Right forelimb (tissue), 1 donor: ENCODE measurements around the gene IL20.

Experiments
- DNase-seq: peaks from one replicate; pipeline ENCODE4 v3.0.0-alpha.2; 2018

Gene IL20

DNA sequence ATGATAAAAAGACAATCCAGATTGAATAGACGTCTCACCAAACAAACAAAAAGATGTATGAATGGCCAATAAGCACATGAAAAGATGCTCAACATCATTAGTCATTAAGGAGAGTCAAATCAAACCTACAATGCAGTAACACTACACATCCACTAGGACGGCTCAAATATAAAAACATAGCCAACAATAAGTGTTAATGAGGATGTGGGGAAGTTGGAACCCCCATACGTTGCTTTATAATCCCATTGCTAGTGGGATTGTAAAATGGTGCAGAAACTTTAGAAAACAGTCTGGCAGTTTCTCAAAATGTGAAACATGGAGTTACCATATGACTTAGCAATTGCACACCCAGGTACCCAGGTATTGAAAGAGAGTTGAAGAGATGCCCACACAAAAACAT lies 17.1 kb downstream of the IL20 start:
- no peak for DNase-seq

DNA sequence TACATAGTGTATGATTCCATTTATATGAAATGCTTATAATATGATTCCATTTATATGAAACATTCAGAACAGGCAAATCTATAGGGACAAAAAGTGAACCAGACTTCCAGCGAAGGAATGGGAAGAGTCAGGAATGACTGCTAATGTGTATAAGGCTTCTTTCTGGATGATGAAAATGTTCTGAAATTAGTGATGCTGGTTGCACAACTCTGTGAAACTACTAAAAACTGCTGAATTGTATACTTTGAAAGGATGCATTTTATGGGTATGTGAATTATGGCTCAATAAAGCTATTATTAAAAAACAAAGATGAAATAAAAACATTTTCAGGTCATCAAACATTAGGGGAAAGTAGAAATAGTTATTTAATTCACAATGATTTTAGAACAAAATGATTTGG lies 17.7 kb downstream of the IL20 start:
- no peak for DNase-seq

DNA sequence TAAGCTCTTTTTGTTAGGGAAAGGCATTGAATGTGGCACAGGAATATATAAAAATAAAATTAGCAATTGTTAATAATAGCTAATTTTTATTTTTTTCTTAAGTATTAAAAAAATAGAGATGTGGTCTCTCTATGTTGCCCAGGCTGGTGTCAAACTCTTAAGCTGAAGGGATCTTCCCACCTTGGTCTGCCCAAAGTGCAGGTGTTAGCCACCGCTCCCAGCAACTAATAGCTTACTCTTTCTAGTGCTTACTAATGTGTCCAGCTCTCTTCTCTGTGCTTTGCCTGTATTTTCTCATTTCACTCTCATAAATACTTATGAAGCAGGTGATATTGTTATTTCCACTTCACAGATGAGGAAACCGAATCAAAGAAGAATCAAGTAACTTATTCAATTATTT lies 18.5 kb downstream of the IL20 start:
- no peak for DNase-seq

DNA sequence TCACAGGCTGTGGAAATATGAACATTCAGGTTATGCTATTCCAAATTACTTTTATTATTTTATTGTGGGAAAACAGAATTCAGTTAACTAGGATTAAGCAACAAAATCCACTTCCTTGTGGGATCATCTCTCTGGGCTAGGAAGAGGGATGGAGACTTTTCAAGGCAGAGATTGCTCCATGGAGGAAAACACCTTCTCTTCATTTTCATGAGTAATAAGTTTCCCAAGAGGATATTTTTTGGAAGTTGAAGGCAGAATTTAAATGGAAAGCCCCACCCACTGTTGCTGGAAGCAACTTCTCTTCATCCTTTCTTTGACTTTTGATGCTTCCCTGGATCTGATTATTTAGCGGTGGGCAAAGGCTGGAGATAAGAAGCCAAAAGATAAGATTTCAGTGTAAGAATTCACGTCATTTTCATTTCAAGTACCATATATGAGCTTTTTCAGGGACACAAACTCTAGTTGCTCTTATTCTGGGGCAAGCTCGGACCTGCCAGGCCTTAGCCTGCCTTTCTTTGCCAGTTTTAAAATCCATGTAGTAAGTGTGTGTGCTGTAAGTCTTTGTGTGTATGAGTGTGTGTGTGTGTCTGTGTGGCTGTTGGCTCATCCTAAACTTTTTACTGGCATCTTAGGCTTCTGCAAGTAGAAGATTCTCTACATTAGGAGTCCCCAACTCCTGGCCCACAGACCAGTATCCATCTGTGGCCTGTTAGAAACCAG lies 20.1 kb downstream of the IL20 start:
- DNase-seq = no peak

DNA sequence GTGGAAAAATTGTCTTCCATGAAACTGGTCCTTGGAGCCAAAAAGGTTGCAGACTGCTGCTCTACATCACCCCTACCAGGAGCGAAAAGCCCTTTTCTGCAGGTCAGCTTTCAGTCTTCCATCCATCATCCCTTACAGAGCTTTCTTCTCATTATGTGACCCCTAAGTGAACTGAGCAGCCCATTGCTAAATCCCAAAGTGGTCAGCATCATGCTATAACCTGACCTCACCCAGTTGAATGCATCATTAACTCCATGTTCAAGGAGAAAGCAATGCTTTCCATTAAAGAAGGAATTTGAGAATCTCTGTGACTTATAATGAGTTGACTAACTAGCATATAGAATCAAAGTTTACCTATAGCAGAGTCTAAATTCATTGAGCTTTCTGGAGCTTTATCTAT lies 21.4 kb downstream of the IL20 start:
- no peak for DNase-seq

DNA sequence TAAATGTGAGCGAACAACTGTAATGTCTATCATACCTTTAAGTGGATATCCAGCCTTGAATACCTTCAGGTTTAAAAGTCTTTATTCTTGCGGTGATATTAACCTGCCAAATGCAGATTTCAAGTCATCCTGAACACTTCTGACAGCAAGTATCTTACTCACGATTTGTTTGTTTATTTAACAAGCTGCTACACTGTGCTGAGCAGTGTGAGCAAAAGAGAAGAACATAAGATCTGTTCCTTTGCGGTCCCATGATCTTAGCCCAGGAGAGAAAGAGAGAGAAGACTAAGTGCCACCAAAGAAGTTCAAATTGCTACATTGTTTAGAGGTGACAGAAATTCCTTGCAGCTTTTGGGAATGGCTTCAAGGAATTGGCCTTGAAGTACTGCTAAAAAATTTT lies 22.3 kb downstream of the IL20 start:
- no peak for DNase-seq

DNA sequence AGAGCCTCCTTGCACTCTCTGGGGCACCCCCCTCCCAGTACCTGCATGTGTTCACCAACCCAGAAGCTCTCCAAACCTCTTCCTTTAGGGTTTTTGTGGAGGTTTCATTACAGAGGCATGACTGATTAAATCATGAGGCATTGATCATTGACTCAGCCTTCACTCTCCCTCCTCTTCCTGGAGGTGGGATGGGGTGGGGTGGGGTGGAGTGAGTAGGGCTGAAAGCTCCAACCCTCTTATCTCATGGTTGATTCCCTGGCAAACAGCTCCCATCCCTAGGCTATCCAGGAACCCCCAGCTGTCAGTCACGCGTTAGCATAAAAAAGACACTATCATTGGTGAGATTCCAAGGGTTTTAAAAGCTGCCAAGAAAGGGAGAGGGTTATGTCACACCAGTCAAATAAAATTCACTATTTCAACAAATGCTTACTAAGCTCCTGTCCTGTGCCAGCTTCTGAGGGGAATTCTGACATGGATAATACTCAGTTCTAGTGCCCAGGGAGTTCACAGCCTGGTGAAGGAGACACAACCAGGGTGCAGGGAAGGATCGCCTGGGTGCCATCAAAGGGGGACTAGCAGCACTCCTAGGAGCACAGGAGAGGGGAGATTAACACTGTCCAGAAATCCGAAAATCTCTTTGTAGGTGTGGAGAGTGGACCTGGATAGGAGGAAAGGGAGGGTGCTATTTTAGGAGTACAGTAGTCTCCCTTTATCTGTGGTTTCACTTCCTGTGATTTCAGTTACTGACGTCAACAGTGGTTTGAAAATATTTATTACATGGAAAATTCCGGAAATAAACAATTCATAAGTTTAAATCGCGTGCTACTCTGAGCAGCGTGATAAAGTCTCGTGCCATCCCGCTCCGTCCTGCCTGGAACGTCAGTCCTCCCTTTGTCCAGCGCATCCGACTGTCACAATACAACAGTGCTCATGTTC lies 25.0 kb downstream of the IL20 start:
- no peak for DNase-seq

DNA sequence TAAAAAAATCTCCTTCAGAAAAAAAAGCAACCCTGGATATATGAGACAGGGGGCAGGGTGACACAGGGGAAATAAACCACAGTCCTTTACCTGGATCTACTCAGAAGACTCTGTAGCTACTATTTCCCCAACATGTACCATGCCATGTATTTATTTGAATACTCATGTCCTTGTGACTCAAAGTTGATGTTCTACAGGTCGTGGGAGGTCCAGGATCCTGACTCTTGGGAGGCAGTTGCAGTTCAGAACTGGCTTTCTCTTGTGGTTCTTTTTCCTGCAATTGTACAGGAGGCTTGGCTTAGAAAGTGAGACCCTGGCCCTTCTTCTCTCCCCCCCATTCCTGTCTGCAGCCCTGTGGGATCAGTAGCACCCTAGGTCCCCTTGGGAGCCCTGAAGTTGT lies 26.0 kb downstream of the IL20 start:
- DNase-seq = no peak

DNA sequence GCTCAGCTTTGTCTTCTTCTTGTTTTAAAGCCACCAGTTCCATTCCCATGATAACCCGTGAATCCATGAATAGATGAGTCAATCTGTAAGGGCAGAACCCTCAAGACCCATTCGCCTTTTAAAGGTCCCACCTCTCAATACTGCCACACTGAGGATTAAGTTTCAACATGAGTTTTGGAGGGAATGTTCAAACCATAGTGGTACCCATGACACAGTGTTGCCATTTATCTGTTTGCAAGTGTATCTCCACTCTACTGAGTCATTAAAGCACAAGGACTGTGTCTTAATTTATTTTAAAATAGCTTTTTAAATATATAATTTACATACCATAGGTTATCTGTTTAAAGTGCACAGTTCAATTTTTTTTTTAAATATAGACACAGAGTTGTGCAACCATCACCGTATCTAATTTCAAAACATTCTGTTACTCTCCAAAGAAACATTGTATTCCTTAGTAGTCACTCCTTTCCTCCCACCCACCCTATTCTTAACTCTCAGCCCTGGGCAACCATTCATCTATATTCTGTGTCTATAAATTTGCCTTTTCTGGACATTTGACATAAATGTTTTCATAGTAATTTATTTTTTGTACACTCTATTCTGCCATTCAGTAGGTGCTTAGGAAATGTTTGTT lies 27.0 kb downstream of the IL20 start:
- DNase-seq = no peak

DNA sequence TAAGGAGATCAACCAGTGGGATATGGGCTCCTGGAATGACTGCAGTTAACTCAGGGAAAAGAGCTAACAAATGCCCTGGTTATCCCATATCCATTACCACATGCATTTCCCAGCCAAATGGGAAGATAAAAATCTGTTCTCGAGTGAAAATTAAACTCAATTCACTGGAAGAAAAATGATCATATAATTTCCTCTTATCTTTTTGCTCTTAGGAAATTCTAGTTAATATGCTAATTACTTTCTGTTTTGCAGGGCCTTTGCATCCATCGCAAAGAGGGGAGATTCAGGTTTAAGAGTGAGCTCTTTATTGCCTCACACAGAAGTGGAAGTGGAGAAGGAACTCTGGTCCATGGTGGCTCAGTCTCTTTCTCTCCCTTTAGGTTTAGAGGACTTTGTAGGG lies 28.0 kb downstream of the IL20 start:
- no peak for DNase-seq

DNA sequence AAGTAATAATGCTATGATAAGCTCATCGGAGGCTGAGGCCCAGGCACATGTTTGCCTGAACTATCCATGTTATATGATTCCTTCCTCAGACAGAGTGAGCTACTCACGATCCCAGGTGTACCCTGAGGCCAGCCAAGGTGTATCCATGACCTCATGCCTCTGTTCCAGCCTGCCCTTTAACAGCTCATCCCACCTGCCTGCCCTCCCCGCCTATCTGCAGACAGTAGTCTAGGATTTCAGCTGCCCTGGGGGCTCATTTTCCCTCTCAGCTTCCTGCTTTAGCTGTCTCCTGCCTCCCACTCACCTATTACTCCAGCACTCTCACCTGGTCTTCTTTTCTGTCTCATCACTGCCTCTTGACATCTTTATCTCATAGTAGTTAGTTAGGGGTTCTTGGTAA lies 29.9 kb downstream of the IL20 start:
- DNase-seq = no peak

DNA sequence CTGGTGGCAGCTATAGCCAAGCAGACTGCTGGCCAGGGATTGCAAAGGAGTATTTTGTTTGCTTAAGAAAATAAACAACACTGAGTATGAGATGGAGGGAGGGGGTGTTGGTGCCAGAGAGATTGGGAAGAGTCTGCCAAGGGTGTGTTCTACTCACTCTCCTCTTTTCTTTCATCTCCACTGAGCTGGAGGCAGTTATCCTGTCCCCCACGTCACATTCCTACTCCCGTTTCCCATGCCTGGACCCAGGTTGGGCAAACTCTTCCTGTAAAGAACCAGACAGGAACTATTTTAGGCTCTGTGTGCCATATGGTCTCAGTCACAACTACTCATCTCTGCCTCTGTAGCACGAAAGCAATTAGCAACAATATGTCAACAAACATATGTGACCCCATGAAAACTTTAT lies 30.4 kb downstream of the IL20 start:
- DNase-seq = no peak

DNA sequence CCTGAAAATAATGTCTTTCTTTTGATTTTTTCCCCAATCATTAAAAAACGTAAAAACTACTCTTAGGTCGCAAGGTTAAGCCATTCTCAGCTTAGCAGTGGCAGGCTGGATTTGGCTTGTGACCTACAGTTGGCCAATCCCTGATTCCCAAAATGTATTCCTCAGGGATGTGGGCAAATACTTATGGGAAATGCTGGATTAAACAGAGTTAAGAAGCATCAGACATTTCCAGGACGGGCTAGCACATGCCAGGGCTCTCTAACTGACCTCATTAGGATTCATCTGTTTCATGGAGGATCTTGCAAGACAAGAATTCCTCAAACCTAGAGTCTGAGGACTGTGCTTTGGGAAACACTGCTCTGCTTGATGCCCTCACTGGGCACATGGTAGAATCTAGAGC lies 30.8 kb downstream of the IL20 start:
- DNase-seq = no peak

DNA sequence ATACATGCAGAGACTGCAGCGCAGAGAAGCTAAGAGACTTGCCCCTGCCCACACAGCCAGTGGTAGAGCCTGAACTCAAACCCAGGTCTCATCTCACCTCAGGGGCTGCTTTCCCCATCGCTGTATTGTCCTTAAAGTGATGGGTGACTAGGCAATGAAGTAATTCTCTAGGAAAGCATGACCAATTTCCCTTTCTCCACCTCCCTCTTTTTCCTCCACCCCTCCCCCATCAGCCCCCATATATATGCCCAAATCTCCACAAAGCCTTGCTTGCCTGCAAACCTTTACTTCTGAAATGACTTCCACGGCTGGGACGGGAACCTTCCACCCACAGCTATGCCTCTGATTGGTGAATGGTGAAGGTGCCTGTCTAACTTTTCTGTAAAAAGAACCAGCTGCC lies 31.8 kb downstream of the IL20 start, which contains the start of gene IL24:
IL24 (plus strand) TSS at position 269 of the 400 bp plus-strand sequence. CDS start 390 bp downstream, outside the sequence.
- DNase-seq = no peak

DNA sequence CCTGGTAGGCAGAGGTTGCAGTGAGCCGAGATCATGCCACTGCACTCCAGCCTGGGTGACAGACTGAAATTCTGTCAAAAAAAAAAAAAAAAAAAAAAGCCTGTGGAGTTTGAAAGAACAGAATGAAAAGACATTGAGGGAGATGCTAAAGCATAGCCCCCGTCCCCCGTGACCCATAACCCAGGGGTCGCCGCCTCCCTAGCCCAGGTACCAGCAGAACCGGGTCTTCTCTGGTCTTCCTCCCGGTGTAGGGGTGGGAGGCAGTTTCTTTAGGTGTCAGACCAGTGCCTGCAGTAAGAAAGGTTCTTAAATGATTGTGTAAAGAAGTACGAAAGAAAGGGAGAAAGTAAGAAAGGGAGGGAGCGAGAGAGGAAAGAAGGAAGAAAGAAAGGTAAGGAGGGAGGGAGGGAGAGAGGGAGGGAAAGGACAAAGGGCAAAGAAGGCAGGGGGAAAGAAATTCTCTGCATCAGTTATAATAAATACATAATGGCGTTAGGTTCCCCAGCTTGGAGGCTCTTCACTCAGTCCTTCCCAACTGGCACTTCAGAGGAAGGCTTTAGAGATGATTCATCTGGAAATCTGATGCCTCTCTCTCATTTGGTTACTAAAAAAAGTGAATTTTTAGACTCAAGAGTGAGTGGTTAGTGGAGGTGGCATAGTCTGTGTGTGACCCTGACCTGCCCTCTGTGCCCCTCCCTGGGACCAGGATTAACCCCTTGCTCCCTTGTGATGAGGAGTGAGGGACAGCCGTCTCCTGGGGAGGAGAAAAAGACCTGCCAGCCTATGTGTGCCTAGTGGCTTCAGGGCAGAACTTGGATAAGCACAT lies 32.9 kb downstream of the IL20 start:
- DNase-seq = no peak

DNA sequence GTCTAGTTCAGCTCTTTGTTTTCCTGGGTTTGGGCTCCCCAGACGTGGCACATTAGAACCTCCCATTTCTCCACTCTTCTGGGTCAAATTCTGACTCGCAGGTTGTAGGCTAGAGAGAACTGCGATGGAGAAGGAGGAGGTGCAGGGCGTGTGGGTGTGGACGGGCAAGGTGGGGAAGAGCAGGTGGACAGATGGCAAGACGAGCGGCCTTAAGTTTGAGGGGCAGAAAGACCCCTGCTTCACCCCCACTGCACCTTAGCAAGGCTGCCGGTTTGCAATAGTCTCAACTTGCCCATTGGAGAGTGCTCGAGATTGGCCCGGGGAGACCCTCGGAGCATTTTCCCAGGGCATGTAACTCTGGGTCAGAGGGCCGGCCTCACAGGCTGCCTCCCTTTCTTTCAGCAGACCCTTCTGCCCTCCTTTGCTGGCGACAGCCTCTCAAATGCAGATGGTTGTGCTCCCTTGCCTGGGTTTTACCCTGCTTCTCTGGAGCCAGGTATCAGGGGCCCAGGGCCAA lies 33.5 kb downstream of the IL20 start:
- no peak for DNase-seq

DNA sequence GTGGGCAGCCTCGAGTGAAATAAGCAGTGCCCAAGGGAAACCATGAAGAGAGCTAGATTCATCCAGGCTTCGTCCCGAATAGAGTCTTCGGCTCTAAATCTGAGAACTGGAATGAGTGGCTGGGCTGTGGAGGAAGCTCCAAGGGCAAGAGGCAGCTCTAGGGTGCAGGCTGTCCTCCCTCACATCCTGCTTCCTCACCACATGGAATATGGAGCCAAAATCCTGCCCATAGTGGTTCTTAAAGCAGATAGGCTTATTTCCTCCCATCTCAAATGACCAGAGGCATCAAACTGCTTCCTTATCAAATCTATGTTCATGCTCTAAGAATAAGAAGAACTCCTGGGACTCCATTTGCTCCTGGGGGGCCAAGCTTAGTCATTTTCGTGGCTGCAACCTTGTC lies 34.3 kb downstream of the IL20 start:
- no peak for DNase-seq

DNA sequence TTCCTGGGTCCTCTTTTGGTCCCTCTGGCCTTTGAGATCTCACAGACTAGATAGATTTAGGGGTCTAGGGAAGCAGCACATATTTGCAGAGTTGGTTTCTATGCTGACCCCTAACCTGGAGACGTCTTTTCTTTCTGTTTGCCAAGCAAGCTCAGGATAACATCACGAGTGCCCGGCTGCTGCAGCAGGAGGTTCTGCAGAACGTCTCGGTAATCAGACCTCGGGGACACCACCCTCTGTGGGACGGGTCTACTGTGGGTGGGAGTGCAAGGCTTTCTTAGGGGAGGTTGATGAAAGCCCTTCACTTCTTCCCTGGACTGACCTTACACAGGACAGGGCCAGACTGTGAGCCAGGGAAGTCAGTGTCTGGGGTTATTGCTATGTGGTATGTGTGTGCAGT lies 34.7 kb downstream of the IL20 start:
- DNase-seq = no peak

DNA sequence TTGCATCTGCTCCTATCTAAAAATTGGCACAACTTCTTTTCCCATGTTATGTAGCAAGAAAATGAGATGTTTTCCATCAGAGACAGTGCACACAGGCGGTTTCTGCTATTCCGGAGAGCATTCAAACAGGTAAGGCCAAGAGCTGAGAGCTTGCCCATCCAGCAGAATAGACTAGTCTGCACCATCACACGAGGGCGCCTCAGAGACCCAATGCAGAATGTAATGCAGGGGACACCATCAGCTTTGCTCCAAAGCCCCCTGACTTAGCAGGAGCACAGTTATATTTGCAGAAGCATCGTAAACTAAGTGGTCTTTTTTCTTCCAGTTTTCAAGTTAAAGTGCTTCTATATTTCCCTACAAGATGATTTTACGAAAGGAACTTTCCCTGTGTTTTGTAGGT lies 36.5 kb downstream of the IL20 start:
- DNase-seq = no peak

DNA sequence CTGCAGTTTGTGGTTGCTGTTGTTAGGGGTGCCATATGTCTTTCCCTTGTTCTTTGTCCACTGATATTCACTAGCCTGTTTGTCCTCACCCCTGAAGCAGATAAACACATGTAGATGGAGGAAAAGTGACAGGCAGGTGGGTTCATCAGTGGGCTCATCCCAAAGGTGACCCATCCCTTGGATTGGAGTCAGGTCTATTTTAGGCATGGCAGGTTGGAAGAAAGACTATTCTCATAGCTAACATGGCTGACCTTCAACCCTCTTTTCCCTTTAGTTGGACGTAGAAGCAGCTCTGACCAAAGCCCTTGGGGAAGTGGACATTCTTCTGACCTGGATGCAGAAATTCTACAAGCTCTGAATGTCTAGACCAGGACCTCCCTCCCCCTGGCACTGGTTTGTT lies 37.3 kb downstream of the IL20 start:
- no peak for DNase-seq

DNA sequence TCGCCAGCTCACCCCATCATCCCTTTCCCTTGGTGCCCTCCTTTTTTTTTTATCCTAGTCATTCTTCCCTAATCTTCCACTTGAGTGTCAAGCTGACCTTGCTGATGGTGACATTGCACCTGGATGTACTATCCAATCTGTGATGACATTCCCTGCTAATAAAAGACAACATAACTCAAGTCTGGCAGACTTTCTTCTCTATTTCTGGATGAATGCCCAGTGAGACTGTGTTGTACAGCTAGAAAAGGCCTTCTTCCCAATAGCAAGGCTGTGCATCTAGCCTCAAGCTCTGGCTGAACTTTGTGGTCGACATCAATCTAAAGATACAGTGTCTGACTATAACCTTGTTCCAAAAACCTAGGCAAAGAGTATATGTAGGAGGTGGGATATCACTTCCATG lies 38.3 kb downstream of the IL20 start:
- DNase-seq = no peak

DNA sequence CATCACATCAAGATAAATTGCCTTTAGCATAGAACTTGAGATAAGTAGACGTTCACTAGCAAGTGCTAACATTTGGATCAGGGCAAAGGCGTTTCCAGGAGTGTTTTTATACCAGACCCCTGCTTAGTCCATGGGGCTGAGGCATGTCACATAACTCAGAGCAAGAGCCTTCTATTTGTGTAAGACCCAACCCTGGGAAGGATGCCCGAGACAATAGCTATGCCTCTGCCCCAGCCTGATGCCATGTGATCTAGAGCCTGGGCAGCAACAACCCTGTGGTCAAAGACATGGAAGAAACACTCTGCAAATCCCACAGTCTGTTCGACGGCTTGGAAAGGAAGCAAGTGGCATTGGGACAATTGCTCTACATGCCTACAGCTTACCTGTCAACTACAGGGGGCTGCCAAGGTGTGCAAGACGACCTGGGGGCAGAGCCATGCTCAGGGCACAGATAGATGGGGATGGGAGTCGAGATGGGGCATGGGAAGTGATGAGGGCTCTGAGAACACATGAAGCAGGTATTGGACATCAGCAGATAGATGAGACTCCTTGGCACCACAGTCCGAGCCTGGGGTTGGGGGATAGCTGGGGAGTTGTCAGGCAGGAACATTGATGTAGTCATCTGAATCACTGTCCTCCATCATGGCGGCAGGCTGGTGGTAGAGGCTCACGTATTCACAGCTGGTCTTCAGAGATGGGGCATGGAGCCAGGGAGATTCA lies 39.2 kb downstream of the IL20 start:
- no peak for DNase-seq
